Cardiac fibroblast (primary cell): ENCODE data around the gene ACOXL.

Source experiments
- DNase-seq, 2 donors: peaks; one replicate each; pipeline versions ENCODE4 v3.0.0 to v3.0.0-alpha.2; 2010; ENCODE audit warnings: low read depth in 2 of 2
- H3K4me3 ChIP-seq, 2 donors: replicated peaks in 1 of 2; 1 replicate in 1 of 2; 2 replicates in 1 of 2; pipeline ENCODE4 v1.5.1; 2011; ENCODE audit warnings: low read depth in 2 of 2, low read length in 2 of 2, mild to moderate bottlenecking in 2 of 2, moderate library complexity in 1 of 2
- CTCF ChIP-seq: IDR thresholded peaks from one replicate; pipeline ENCODE4 v1.5.1; 2011; ENCODE audit warnings: low read depth, mild to moderate bottlenecking, low read length, inconsistent platforms

The ACOXL gene

GRCh38 chr2:111128096-111128495 is 395.7 kb downstream of the ACOXL start:
- H3K4me3 ChIP-seq = no peak overlapping the region
- TF ChIP-seq CTCF = no peak
- no peak for DNase-seq

- DNase-seq = no peak
- no peak overlapping the region for H3K4me3 ChIP-seq
- TF ChIP-seq CTCF = no peak
Measured at GRCh38 chr2:111133603-111134002, 401.2 kb downstream of the ACOXL start.

- H3K4me3 ChIP-seq = no peak overlapping the region
- DNase-seq = no peak
- peak; percentile 34 for TF ChIP-seq CTCF
Measured at GRCh38 chr2:111134055-111134454, 401.7 kb downstream of the ACOXL start.

GRCh38 chr2:111135237-111135909 is 403.0 kb downstream of the ACOXL start:
- no peak overlapping the region for H3K4me3 ChIP-seq
- DNase-seq = no peak
- no peak for TF ChIP-seq CTCF

GRCh38 chr2:111135910-111136297 is 403.5 kb downstream of the ACOXL start:
- peak; percentile 21 for TF ChIP-seq CTCF
- H3K4me3 ChIP-seq = no peak overlapping the region
- DNase-seq = peak; percentile 45 to 90

- H3K4me3 ChIP-seq = no peak overlapping the region
- no peak for TF ChIP-seq CTCF
- DNase-seq = no peak
Measured at GRCh38 chr2:111138839-111139238, 406.5 kb downstream of the ACOXL start.

GRCh38 chr2:111139637-111140317 is 407.4 kb downstream of the ACOXL start:
- TF ChIP-seq CTCF = no peak
- H3K4me3 ChIP-seq = no peak overlapping the region
- DNase-seq = no peak
